ENCODE measurements around the gene MSH2. TPM values are rescaled to one million over a fixed set of nuclear protein-coding genes. Genes with fewer than 3 reads are reported as not detected.
"Not testable (repeated sequence)": the region's sequence is repeated elsewhere in the genome, so short reads cannot be mapped to it uniquely, and the experiment has no call there.

The MSH2 gene
- polyA plus RNA-seq, 1 donor, result 25.6 TPM

DNA sequence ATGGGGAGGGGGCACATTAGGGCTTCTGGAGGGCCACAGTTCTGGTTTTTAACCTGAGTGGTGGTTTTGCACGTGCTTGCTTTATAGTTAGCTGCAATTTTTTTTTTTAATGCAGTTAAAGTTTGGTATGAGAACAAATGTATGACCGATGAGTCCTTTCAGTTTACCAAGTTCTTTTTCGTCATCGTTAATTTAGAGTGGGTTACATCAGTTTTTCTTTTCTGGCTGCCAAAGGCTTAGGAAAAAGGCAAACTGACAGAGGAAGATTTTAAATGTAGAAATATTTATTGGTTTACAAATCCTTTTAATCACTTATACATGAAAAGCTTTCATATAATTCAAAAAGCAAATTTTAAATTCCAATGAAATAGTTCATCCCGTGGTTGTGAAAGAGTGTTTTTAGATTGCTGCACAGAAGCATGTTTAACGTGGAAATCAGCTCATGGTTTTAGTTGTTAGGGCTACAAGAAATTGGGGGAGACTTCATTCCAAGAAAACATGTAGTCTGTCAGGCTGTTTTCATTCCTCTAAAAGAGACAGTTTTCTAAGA, 82.9 kb downstream of the MSH2 start:
- no peak for DNase-seq

DNA sequence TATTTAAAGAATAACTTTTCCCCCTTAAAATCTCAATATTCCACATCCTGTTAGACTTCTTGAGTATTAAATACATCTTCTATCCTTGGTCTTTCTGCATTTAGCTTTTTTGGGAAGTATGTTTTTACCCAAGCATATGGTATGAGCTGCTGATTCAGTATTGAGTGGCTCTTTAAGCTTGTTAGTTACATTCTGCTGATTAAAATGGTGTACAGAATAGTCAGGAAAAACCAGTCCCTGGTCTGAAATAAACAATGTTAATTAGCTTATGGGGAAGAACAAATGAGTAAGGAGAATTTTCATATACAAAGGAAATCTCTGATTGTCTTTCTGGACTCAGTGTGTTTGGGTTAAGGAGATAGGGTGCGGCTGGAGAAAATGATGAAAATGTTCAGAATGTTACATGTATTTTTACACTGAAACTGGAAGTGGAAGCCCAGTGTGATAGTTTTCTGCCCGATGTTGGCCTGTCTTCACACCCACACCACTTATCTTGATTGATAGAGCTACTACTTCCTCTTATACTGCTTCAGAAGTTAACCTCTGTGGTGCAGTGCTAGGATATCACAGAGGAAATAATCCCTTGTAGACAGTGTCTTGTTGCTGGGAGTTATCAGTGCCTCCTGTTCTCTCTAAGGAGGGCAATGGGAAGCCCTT, 84.0 kb downstream of the MSH2 start:
- DNase-seq, result no peak

DNA sequence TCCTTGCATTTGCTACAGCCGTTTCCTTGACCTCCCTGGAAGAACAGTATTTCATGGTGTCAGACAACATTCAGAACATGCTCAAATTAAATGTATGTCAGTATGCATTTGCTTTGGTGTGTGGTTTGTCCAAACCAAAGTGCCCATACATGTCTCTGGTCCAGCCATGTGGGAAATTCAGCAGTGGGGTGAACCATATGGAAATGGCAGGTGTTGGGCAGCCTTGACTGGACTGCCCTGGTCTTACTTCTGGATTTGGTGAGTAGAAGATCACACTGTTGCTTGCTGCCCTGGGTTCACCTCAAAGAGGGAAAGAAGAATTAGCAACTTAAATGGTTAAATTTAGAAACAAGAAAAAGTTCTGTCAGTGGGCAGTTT, 84.5 kb downstream of the MSH2 start:
- no peak for DNase-seq

DNA sequence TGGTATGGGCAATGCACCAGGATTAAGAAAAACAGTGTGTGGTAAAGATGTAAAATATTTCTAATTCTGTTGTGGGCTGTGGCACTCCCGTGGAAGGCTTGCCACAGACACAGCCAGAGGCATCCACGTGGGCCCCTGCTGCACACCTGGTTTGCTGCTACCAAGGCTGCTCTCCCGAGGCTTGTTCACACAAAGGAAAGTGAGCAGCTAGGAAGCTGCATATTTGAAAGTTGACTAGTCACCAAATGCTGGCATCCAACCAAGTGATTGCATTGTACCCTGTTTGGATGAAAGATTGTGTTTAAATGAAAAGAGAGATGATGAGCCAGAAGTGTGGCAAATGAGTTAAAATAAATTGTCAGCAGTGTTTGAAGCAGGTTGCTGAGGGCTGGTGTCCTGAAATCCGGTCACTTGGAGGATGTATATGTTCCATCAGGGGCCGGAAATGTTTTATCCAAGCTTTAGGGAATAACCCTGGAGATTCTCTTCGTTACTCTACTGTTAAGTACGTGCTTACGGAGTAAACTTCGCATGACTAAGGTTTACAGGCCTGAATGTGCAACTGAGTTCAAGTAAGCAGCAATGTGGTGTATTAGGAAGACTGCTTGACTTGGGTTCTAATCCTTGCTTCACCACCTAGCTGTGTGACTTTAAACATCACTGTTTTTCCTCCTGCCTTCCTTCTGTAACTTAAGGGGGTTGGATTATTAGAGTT, 86.1 kb downstream of the MSH2 start:
- no peak for DNase-seq

DNA sequence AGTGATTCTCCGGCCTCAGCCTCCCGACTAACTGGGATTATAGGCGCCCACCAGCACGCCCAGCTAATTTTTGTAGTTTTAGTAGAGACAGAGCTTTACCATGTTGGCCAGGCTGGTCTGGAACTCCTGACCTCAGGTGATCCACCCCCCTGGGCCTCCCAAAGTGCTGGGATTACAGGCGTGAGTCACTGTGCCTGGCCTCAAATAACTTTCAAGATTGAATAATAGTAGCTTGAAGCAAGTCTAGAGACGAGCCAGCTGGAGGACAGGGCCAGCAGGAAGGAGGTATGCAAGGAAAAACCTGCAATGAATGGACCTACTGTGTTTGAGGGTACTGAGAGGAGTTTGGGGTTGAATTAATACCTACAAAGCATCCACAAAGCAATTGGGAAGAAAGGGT, 87.5 kb downstream of the MSH2 start:
- no peak for DNase-seq

DNA sequence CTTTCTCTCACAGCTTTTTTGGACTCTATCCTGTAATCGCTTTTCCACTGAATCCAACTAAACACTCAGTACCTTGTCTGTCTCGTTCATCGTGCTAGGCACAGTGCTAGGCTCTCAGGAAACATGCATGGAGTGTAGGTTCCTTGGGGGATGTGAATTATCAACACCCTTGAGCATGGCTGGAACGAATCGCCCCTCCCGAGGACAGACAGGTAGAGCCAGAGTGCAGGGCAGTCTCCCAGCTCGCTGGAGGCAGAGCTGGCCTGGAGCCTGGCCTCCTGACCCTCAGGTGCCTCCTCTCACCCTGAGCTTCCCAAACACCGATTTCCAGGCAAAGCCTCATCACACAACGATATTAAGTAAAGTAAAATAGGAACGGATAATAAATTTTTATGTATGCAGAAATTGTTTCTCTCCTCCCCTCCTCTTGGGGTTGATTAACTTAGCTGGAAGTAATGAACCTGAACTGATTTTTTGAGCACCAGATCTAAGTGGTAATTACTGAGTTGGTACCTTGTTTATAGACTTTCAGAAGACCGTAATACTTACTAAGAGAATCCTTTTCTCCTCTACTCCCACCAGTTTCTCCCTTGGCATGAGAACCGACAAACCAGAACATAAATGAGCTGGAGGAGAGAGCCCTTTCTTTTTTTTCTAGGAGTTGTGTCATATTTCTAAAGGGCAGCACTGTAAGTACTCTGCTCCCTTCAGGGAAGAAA, 90.5 kb downstream of the MSH2 start:
- DNase-seq, result no peak

DNA sequence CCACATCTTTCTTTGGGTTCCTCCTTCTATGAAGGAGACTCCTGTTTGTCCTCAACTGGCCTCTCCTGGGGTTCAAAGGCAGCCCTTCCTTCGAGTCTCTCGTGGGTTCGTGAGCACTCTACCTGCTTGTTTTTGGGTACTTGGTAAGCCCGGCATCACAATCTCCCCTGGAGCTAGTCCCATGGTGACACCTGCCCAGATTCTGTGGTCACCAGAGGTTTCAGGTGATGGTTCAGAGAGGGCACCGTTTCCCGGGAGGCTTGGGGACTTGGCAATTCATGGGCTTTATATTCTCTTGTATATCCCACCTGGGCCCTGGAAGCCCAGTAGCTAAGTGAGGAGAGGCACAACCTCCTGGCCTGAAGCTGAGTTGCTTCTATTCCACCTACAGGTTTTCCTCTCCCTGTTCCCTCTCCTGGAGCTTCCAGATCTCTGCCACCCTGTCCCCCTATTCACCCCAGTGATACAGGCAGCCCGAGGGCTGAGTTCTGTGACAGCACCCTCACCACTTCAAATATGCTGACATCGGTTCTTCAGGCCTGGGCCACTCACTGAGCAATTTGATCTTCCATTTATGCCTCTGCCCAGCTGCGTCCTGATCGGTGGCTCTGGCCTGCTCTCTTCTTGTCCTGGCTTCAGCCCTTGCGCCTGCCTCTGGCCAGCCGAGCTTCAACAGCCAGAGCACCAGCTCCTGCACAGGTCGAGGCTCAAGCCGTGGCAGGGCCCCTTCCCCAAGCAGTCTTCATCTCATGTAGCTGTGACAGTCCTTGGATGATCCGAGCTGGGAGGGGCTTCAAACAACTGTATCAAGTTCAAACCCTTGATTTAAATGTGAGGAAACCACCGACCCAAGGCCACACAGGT, 91.5 kb downstream of the MSH2 start:
- no peak for DNase-seq

DNA sequence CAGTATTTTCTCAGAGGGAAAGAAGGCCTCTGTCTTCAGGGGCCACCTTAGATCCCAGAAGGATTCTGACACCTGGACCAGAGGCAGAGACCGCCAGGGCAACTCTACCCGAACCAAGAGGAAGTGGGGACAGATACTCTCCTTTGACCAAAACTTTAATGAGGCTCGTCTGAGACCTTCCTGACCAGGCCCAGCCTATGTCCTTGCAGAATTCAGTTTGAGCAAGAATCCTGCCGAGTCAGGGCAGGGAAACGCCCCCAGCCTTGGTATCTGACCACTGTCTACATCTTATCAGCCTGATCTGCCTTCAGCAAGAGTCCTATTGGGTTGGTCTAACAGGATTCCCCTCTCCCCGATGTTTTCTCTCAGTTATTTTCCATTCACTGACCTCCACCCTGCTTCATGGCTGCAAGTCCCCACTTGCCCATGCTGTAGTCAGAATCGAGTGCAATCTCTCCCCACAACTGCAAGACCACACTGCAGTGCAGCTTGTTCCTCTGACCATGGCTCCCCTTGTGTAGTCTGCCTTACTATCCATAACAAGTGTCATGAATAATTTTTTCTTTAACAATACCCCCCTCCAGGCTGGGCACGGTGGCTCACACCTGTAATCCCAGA, 95.0 kb downstream of the MSH2 start:
- no peak for DNase-seq

DNA sequence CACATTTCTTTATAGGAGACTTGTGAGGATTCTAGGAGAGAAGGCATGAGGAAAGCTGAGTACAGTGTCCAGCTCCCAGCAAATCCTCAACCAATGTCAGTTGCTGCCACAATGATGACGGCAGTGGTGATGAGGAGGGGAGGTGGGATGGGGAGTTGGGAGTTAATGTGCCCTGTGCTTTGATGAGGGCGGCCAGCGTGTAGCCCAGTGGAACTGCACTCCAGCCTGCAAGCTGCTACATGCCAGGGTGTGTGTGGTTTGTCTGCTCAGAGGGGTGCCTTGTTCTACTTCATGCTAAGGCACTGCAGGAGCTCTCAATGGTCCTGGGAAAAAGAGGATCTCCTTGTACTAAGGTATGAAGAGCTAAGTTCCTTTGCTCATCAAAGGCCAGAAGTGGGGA, 96.1 kb downstream of the MSH2 start:
- DNase-seq, result no peak

DNA sequence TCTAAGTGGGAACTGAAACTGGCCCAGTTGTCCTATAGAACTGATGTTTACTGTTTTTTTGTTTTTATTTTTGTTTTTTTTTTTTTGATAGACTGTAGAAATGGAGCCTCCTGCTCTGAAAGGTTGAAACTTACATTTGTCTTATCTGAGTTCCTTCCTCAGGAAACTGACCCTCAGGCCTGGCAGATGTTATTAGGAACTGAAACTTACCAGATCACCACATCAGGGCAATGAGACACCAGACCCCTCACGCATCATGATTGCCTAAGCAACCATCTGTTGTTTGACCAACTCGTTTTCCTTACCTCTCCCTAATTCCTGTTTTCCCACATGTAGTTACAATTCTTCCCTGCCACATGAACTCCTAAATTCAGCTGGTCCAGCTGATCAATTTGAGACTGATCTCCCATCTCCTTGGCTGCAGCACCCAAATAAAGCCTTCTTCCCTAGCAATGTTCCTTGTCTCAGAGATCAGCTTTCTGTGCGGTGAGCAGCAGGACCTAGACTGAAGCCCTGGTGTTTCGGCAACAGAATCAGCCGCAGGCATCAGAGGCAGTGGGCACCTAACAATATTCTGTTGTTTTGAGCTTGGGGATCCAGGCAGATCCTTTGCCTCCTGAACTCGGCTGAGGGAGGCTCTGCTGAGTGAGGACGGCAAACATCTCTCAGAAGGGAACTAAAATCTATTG, 96.8 kb downstream of the MSH2 start:
- no peak for DNase-seq

DNA sequence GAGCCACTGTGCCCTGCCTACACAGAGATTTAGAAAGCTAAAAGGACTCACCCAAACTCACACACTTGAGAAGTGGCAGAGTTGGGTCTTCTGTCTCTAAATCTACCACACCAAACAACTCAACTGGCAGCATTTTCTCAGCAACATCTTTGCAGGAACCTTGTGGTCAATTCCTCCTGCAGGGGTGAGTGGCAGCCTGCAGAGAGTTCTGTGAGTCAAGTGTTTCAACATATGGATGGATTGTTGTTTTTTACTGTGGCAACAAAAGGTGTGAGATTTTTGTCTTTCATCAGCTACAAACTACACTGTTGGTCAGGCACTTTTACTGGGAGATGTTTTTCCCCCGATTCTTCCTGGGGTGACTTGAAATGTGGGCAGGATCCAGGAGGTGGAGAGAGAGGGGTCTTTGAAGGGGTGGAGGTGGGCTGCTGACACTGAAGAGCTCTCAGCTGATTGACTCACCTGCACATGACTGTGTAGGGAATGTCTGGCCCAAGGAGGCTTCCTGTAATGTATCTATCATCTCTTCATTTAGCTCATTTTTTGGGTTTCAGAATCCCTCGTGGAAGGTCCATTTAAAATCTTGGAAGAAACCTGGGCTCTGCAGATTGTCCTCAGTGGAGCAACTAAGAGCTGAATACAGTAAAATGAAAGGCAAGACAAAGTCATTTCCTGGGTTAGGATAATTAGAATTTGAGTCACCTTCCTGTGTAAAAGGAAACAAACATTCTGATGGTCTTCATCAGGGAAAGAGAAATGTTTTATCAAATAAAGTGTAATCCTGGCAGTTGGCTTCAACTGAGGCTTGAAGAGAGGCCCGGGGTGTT, 98.6 kb downstream of the MSH2 start:
- no peak for DNase-seq

DNA sequence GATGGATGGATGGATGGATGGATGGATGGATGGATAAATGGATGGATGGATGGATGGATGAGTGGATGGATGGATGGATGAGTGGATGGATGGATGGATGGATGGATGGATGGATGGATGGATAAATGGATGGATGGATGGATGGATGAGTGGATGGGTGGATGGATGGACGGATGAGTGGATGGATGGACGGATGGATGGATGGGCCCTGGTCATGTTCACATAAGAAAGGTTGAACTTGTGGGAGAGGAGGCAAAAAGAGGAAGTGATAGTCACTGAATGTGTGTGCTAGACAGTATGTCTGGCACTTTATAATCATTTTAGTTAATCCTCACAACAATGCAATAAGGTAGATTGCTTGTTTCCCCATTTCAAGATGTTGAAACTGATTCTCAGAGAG, 99.5 kb downstream of the MSH2 start:
- DNase-seq, result not testable (repeated sequence)

DNA sequence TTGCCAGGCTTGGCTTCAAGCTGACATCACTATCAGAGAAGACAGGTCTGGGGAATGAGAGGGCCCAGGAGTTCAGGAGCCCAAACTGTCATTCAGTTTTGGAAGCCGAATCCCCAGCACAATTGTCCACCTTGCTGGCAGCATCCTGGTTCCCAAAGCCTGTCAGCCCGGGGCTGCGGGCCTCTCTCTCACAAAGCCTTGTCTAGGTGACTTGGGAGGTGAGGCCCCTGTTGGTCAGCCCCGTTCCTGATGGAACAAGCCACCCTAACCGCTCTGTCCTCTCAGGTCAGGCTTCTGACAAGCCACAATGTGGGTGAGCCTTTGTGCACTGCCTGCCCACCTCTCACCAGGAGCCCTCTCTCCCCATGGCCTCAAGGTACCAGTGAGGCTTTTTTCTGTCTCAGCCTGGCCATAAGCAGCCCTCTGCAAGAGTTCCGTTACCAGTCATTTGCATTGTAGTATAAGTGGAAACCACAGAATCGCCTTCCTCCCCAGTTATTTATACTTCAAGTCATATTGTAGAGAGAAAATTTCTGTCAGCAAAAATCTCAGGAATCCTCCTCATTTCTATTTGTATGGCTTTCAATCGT, 100.6 kb downstream of the MSH2 start:
- no peak for DNase-seq

DNA sequence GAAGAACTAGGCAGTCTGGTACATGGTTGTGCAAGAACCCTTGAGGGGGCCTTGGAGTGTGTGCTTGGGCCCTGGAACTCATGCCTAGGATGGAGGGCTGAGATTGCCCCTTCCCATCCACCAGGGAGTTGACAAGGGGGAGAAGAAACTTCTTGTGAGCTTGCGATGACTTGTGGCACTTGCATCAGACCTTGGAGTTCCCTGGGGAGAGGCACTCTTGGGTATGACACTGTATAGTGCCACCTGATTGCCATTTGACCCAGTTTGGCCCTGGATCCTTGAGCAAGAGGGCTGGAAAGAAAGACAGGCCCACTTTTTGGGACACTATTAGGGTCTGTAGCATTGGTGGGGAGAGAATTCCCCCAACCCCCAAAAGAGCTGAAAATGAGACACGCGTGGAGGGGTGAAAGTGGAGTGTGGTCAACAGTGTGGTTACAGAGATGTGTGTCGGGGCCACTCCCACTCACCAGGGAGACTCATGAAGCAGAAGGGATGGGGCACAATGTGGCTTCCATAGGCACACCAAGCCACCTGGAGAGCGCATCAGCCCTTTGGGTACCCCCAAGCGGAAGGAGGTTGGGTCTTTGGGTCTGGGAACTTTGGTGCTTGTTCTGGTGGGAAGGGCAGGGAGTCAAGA, 101.3 kb downstream of the MSH2 start:
- DNase-seq, result no peak

DNA sequence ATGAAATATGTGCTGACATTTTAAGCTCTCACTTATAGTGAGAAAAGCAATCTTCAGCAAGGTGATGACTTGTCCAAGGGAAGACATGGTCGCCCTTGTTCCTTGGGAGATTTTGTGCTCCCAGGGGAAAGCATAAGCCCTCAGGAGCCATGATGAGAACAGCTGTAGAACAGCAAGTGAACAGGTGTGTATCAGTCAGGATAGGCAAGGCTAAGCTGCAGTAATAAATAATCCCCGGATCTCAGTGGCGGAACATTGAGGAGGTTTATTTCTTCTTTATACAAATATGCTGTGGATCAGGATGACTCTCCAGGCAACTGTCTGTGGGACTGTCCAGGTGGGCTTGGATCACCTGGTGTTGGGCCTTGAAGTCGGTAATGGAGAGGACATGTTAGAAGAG, 103.1 kb downstream of the MSH2 start:
- DNase-seq, result no peak

DNA sequence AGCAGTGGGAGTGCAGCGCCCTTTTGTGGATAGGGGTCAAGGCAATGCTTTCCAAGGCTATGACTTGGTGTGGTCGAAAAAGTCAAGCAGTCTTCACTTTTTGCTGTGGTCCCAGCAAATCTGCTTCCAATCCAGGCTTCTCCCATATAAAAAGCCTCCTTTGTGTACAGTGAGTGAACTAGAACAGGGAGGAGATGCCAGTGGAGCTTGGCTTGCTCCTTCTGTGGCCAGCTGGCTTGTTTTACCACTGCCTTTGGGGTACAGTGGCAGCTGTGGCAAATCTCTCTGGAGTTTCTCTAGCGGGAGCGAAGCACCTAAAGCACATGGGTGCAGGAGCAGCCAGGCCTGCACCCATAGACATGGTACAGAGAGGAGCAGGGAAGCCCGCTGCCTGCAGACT, 103.5 kb downstream of the MSH2 start:
- no peak for DNase-seq

DNA sequence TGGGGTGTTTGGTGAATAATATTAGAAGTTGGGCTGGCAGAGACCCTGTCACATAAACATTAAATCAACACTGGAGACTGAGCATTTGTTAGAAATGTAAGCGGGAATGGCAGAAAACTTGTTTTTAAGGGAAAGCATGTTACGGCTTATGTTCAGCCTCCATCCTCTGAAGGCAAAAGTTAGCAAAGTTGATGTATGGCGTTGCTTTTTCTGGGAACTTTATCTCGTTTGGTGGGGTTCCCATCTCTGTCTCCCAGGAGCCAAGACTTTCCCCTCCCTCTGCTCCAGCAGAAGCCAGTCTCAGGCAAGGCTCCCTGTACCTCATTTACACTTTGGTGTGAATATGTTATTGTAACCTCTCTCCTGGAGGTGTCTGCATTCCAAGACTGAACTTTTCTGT, 105.1 kb downstream of the MSH2 start:
- DNase-seq, result no peak

DNA sequence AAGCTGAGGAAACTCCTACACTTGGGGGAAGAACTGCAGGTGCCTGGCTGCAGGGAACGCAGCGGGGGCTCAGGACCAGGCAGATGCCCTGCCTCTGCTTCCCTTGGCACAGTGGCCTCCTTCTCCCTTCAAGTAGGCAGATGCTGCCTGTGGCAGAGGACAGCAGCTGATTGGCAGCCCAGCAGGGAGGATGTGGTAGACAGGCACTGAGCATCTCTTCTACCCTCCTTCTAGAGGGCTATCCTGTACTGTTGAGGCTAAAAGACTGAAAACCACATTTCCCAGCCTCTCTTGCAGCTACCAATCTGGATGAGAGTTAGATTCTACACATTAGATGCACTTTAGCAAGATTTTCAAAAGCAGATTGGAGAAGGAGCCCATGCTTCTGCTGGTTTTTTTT, 105.7 kb downstream of the MSH2 start:
- no peak for DNase-seq

DNA sequence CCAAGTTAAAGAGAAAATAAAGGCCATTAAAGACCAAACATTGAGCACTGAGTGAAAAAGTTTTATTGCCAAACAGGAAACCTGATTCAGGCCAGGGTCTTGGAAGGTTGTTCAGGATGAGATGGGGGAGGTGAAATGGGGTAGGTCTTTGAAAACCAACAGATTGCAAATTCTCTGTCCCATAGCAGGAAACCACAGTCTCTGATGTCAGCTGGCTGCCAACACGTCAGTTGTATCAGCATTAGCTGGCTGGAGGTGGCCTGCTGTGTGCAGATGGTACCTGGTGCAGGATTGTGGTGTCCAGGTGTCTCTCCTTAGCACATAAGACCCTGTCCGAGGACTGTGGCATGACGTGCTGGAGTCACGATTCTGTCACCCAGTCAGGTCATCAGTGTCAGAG, 106.3 kb downstream of the MSH2 start:
- no peak for DNase-seq
